PC-3 (cell line): ENCODE measurements around the gene ST6GALNAC2. TPM values are rescaled to one million over a fixed set of nuclear protein-coding genes. Genes with fewer than 3 reads are reported as not detected.

Experiments
- ATAC-seq: fragments of 200-7000 bp; cut with Tn5 transposase; 2 replicates; pipeline ENCODE4 v1.9.1; 2020; ENCODE audit warnings: mild to moderate bottlenecking, moderate library complexity
- BruUV-seq: library from RNA; stranded (reverse); fragments of 400-500 nt; replicated peaks from 2 replicates; lab custom pipeline; 2021; lab: Mats Ljungman, UMichigan
- CTCF ChIA-PET: fragments of 300-600 bp; sonication (Branson Sonifier 250); formaldehyde crosslinking; loops from one replicate; lab custom pipeline; 2022; ENCODE audit warnings: antibody characterized with exemption; lab: Charles Lee
- POLR2A ChIA-PET: fragments of 300-600 bp; sonication (Branson Sonifier 250); formaldehyde crosslinking; loops from one replicate; lab custom pipeline; 2022; ENCODE audit warnings: antibody characterized with exemption; ENCODE audit not compliant: unreplicated experiment; lab: Charles Lee
- DNase-seq: peaks from one replicate; pipeline ENCODE4 v3.0.0-alpha.2; 2015
- H2AFZ ChIP-seq: fragments of 300-600 bp; sonication (generic); 2 replicates; pipeline ENCODE4 v1.6.0; 2016; ENCODE audit warnings: antibody characterized with exemption, low read length
- H3F3A ChIP-seq: fragments of 300-600 bp; sonication (generic); one replicate; pipeline ENCODE4 v1.6.0; 2017; ENCODE audit warnings: antibody characterized with exemption, low read length, control low read depth, mild to moderate bottlenecking; ENCODE audit not compliant: unreplicated experiment
- H3K27ac ChIP-seq: fragments of 300-600 bp; sonication (generic); 2 replicates; pipeline ENCODE4 v1.5.1; 2016; ENCODE audit warnings: mild to moderate bottlenecking, low read length
- H3K27me3 ChIP-seq: fragments of 300-600 bp; sonication (generic); 2 replicates; pipeline ENCODE4 v1.6.1; 2016; ENCODE audit warnings: low read length, mixed read lengths
- H3K36me3 ChIP-seq: fragments of 300-600 bp; sonication (generic); 2 replicates; pipeline ENCODE4 v1.6.1; 2016; ENCODE audit warnings: low read depth, mixed run types, low read length, mixed read lengths
- H3K4me1 ChIP-seq: fragments of 300-600 bp; sonication (generic); 2 replicates; pipeline ENCODE4 v1.5.1; 2016; ENCODE audit warnings: low read length; ENCODE audit not compliant: insufficient read depth
- H3K4me2 ChIP-seq: fragments of 300-600 bp; sonication (generic); 2 replicates; pipeline ENCODE4 v1.6.0; 2016; ENCODE audit warnings: low read length
- H3K4me3 ChIP-seq: fragments of 300-600 bp; sonication (generic); 2 replicates; pipeline ENCODE4 v1.5.1; 2016; ENCODE audit warnings: mild to moderate bottlenecking, low read length, mixed read lengths
- H3K79me2 ChIP-seq: fragments of 300-600 bp; sonication (generic); 2 replicates; pipeline ENCODE4 v1.6.1; 2017; ENCODE audit warnings: low read length, mixed read lengths
- H3K9ac ChIP-seq: fragments of 300-600 bp; sonication (generic); 2 replicates; pipeline ENCODE4 v1.6.0; 2016; ENCODE audit warnings: mild to moderate bottlenecking, low read length
- H3K9me2 ChIP-seq: fragments of 300-600 bp; sonication (generic); replicated peaks from 2 replicates; pipeline ENCODE4 v1.6.1; 2016; ENCODE audit warnings: mixed run types, low read length, mixed read lengths
- H3K9me3 ChIP-seq: fragments of 300-600 bp; sonication (generic); 2 replicates; pipeline ENCODE4 v1.6.1; 2016; ENCODE audit warnings: low read length, mixed read lengths
- H4K20me1 ChIP-seq: fragments of 300-600 bp; sonication (generic); 2 replicates; pipeline ENCODE4 v1.6.1; 2016; ENCODE audit warnings: low read length, mixed read lengths
- EZH2 ChIP-seq: fragments of 300-600 bp; sonication (generic); IDR thresholded peaks from one replicate; pipeline ENCODE4 v1.6.1; 2017; ENCODE audit warnings: antibody characterized with exemption, mild to moderate bottlenecking, low read length; ENCODE audit not compliant: unreplicated experiment
- EZH2phosphoT487 ChIP-seq: fragments of 300-600 bp; sonication (generic); IDR thresholded peaks from 2 replicates; pipeline ENCODE4 v1.6.1; 2018; ENCODE audit warnings: mild to moderate bottlenecking, antibody characterized with exemption, low read length, borderline replicate concordance
- intact Hi-C: fragments of 100-400 bp; cut with micrococcal nuclease; formaldehyde crosslinking; loops from 2 replicates; pipeline ENCODE4 v1.9.0; 2023
- total RNA-seq: library from RNA; depleted of rRNA; stranded (reverse); fragments of >200 nt; gene quantifications from 2 replicates; pipeline ENCODE4 v1.2.3, GENCODE V29; 2014
- TF ChIP-seq, protein P1 (sequence below): fragments of 300-600 bp; sonication (generic); conservative IDR thresholded peaks from 2 replicates; pipeline ENCODE4 v1.5.1; 2017; ENCODE audit warnings: antibody characterized with exemption, low read depth, mild to moderate bottlenecking, low read length

Gene ST6GALNAC2
- total RNA-seq, 1 experiment from 2014 or later, result 1.0 TPM

DNA sequence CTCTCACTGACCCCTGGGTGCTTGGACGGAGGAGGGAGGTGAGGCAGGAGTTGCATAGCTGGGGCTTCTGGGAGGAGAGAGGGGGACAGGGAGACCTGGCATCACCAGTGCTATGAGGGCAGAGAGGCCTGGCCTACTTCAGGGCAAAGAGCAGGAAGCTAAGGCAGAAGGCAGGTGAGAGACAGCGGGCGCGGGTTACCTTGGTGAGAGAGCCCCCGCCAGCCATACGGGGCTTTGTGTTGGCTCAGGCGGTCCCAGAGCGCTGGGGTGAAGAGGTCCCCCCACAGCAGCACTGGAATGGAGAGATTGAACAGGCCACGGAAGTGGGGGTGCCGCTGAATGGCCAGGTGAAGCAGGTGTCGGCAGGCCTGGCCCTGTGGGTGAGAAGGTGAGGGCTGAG is 11.5 kb downstream of the ST6GALNAC2 start:
- no peak overlapping the region for H3K4me3 ChIP-seq
- BruUV-seq, result no TSS peak
- no peak for TF ChIP-seq EZH2phosphoT487
- no peak for TF ChIP-seq EZH2
- TF ChIP-seq, protein P1, sequence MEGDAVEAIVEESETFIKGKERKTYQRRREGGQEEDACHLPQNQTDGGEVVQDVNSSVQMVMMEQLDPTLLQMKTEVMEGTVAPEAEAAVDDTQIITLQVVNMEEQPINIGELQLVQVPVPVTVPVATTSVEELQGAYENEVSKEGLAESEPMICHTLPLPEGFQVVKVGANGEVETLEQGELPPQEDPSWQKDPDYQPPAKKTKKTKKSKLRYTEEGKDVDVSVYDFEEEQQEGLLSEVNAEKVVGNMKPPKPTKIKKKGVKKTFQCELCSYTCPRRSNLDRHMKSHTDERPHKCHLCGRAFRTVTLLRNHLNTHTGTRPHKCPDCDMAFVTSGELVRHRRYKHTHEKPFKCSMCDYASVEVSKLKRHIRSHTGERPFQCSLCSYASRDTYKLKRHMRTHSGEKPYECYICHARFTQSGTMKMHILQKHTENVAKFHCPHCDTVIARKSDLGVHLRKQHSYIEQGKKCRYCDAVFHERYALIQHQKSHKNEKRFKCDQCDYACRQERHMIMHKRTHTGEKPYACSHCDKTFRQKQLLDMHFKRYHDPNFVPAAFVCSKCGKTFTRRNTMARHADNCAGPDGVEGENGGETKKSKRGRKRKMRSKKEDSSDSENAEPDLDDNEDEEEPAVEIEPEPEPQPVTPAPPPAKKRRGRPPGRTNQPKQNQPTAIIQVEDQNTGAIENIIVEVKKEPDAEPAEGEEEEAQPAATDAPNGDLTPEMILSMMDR, result no peak
- no peak overlapping the region for H3K27ac ChIP-seq
- ATAC-seq (no peak), DNase-seq (no peak)
- no peaks in the 10 kb centered on the region for H3K9me3 ChIP-seq
- no peaks in the 10 kb centered on the region for H3K79me2 ChIP-seq
- intact Hi-C loops, result no loop called here
- H4K20me1 ChIP-seq, result no peaks in the 10 kb centered on the region
- ChIA-PET POLR2A (no interaction called here), CTCF (no interaction called here)
- H3K36me3 ChIP-seq, result no peaks in the 10 kb centered on the region
- H3K4me1 ChIP-seq, result peaks cover 19% of the 10 kb centered on the region
- no peaks in the 10 kb centered on the region for H3K9me2 ChIP-seq
- no peak overlapping the region for H3K9ac ChIP-seq
- no peaks in the 10 kb centered on the region for H3K27me3 ChIP-seq
- no peak overlapping the region for H2AFZ ChIP-seq
- no peak overlapping the region for H3K4me2 ChIP-seq
- H3F3A ChIP-seq, result no peaks in the 10 kb centered on the region

DNA sequence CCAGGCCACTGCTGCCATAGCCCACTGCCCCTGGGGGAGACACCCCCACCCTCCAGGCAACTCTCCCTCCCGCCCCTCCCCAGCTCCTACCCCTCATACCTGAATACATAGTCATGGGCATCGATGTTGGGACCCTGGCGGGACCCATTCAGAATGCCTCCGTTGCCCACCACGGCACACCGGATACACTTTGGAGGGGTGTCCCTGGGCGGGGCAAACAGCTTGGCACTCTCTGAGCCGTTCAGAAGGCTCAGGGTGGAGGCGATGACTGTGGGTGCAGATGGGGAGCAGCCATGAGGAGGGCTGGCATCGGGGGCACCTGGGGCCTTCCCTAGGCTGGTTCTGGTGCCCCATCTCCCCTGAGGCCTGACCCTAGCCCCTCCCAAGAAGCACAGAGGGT is 12.6 kb downstream of the ST6GALNAC2 start:
- Histone ChIP-seq H3F3A (no peaks in the 10 kb centered on the region), H3K9me3 (no peaks in the 10 kb centered on the region), H3K36me3 (no peaks in the 10 kb centered on the region), H3K9ac (no peak overlapping the region), H3K9me2 (no peaks in the 10 kb centered on the region), H3K27ac (no peak overlapping the region), H2AFZ (no peak overlapping the region), H3K27me3 (no peaks in the 10 kb centered on the region), H3K4me3 (no peak overlapping the region), H3K79me2 (no peaks in the 10 kb centered on the region), H3K4me2 (no peak overlapping the region), H4K20me1 (no peaks in the 10 kb centered on the region), H3K4me1 (peaks cover 12% of the 10 kb centered on the region)
- ATAC-seq (no peak), DNase-seq (no peak)
- no TSS peak for BruUV-seq
- ChIA-PET CTCF (no interaction called here), POLR2A (no interaction called here)
- intact Hi-C loops, result no loop called here
- TF ChIP-seq, protein P1, result no peak
- TF ChIP-seq EZH2phosphoT487, result no peak
- no peak for TF ChIP-seq EZH2

DNA sequence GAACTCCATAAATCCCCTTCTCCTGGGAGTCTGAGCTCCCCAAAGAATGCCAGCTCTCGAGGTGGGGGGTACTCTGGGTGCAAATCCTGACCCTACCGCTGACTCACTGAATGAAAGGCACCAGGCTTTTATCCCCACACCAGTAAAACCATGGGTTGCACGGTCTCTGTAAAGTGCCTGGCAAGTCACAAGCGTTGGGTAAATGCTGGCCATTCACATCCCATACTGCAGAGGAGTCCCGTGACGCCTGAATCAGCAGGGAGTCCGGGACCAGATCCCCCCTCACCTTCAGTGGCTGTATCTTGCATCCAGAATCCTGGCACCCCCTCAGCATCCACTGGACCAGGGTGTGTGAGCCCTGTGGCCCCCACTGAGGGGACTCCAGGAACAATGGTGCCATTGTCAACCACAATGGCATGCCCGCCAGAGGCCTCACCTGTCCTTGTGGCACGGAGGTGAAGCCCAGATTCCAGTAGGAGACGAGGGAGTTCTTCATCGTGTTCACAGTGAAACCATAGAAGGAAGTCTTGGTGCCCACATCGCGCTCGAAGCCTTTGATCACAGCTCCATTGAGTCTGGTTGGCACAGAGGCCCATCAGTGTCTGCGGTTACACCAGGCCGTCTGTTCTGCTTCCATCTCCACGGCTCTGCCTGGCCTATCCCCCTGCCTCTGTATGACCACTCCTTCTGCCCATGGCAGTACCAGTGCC is 13.3 kb downstream of the ST6GALNAC2 start:
- POLR2A ChIA-PET, result no interaction called here
- Histone ChIP-seq H3K4me1 (peaks cover 6% of the 10 kb centered on the region; the same call in 1 of the 2 replicates), H3K4me2 (no peak overlapping the region), H3K27ac (no peak overlapping the region), H2AFZ (no peak overlapping the region), H3F3A (peaks cover 2% of the 10 kb centered on the region), H3K9me3 (no peaks in the 10 kb centered on the region), H3K36me3 (peaks cover 2% of the 10 kb centered on the region; the same call in 1 of the 2 replicates), H4K20me1 (0 out of 2 replicates have a peak, but pooled peaks cover under 1% of the 10 kb centered on the region), H3K9ac (no peak overlapping the region), H3K79me2 (no peaks in the 10 kb centered on the region), H3K4me3 (no peak overlapping the region), H3K27me3 (no peaks in the 10 kb centered on the region), H3K9me2 (no peaks in the 10 kb centered on the region)
- no peak for ATAC-seq
- intact Hi-C loops, result no loop called here
- BruUV-seq, result no TSS peak
- DNase-seq, result no peak
- no peak for TF ChIP-seq EZH2
- TF ChIP-seq, protein P1, result no peak
- TF ChIP-seq EZH2phosphoT487, result no peak
- CTCF ChIA-PET, result no interaction called here
